HepG2 (cell line): ENCODE data around the gene RPL36AL. TPM values are rescaled to one million over a fixed set of nuclear protein-coding genes. Genes with fewer than 3 reads are reported as not detected.
A peak's percentile ranks its signal among the peaks of the same experiment; 100 is the strongest.

ENCODE experiments used
- ATAC-seq: fragments of 200-7000 bp; cut with Tn5 transposase; 3 replicates; pipeline ENCODE4 v1.9.1; 2020; ENCODE audit warnings: mild to moderate bottlenecking, moderate library complexity
- BruUV-seq: library from RNA; stranded (reverse); fragments of 400-500 nt; replicated peaks from 2 replicates; lab custom pipeline; 2021; lab: Mats Ljungman, UMichigan
- CTCF ChIA-PET: fragments of 300-600 bp; formaldehyde crosslinking; extraction: SDS; loops from one replicate; lab custom pipeline; 2021; ENCODE audit warnings: low total read pairs, inconsistent platforms, low intra/inter-chr PET ratio; lab: Yijun Ruan, JAX
- POLR2A ChIA-PET: fragments of 350-600 bp; sonication (Branson Sonifier 250); formaldehyde crosslinking; loops from one replicate; lab custom pipeline; 2020; ENCODE audit warnings: antibody characterized with exemption, inconsistent platforms; lab: Yijun Ruan, JAX
- DNase-seq: peaks from one replicate; pipeline ENCODE4 v3.0.0-alpha.2; 2015; ENCODE audit warnings: low spot score
- FAIRE-seq: peaks from 3 replicates; lab custom pipeline; 2011; peaks lifted over from hg19 to GRCh38; lab: Jason Lieb, UNC
- H2AFZ ChIP-seq: one replicate; pipeline ENCODE4 v1.6.1; 2011; ENCODE audit warnings: low read length, inconsistent platforms
- H3K27ac ChIP-seq: fragments of 300-600 bp; 3 replicates; pipeline ENCODE4 v1.8.0; 2011; ENCODE audit warnings: mixed run types, mild to moderate bottlenecking, mixed read lengths, low read length, inconsistent platforms; ENCODE audit not compliant: insufficient read depth; ENCODE audit errors: extremely low read length
- H3K27me3 ChIP-seq, 2 experiments: fragments of 200-600 bp in 1 of 2; 2 replicates in 1 of 2; 3 replicates in 1 of 2; pipeline versions ENCODE4 v1.6.0 to v1.8.0; 2011; ENCODE audit warnings: low read length in 2 of 2, mild to moderate bottlenecking in 2 of 2, moderate library complexity in 2 of 2, inconsistent platforms in 1 of 2; ENCODE audit not compliant: insufficient read depth in 2 of 2, control insufficient read depth in 1 of 2
- H3K36me3 ChIP-seq, 2 experiments: fragments of 200-600 bp in 1 of 2; replicated peaks in 1 of 2; 2 replicates in 1 of 2; 3 replicates in 1 of 2; pipeline versions ENCODE4 v1.5.1 to v1.8.0; 2011; ENCODE audit warnings: low read length in 2 of 2, inconsistent platforms in 1 of 2; ENCODE audit not compliant: insufficient read depth in 2 of 2, control insufficient read depth in 1 of 2
- H3K4me1 ChIP-seq: 2 replicates; pipeline ENCODE4 v1.5.1; 2012; ENCODE audit warnings: low read length, inconsistent platforms; ENCODE audit not compliant: insufficient read depth
- H3K4me2 ChIP-seq: 2 replicates; pipeline ENCODE4 v1.6.0; 2011; ENCODE audit warnings: low read depth, low read length, inconsistent platforms
- H3K4me3 ChIP-seq, 3 experiments: fragments of 200-600 bp in 1 of 3; sonication (generic), shearing (Covaris generic) in 1 of 3; replicated peaks in 1 of 3; 2 replicates each; pipeline ENCODE4 v1.5.1; 2011 to 2016; ENCODE audit warnings: low read length in 3 of 3, inconsistent platforms in 2 of 3, low read depth in 2 of 3, mild to moderate bottlenecking in 2 of 3, control low read depth in 1 of 3, mixed read lengths in 1 of 3; ENCODE audit not compliant: insufficient read depth in 1 of 3
- H3K79me2 ChIP-seq: one replicate; pipeline ENCODE4 v1.6.1; 2011; ENCODE audit warnings: low read length, inconsistent platforms; ENCODE audit not compliant: insufficient read depth
- H3K9ac ChIP-seq: 2 replicates; pipeline ENCODE4 v1.6.0; 2011; ENCODE audit warnings: mild to moderate bottlenecking, low read depth, low read length, inconsistent platforms; ENCODE audit not compliant: insufficient read depth
- H3K9me3 ChIP-seq: 2 replicates; pipeline ENCODE4 v1.5.1; 2012; ENCODE audit warnings: mild to moderate bottlenecking, low read length
- H4K20me1 ChIP-seq: 2 replicates; pipeline ENCODE4 v1.6.0; 2011; ENCODE audit warnings: inconsistent platforms, mild to moderate bottlenecking, low read length, moderate library complexity; ENCODE audit not compliant: insufficient read depth
- KLF13 ChIP-seq: sonication (generic); formaldehyde crosslinking; IDR thresholded peaks from 2 replicates; pipeline ENCODE4 v1.4.0; 2020; ENCODE audit warnings: mild to moderate bottlenecking, missing genetic modification reagents
- MTF2 ChIP-seq: sonication (generic); formaldehyde crosslinking; IDR thresholded peaks from 2 replicates; pipeline ENCODE4 v1.5.0; 2020; ENCODE audit warnings: missing genetic modification reagents, borderline replicate concordance
- POGK ChIP-seq: sonication (generic); formaldehyde crosslinking; conservative IDR thresholded peaks from 2 replicates; pipeline ENCODE4 v1.8.0; 2022; ENCODE audit warnings: mild to moderate bottlenecking, moderate library complexity, missing genetic modification reagents
- RERE ChIP-seq: IDR thresholded peaks from 2 replicates; pipeline ENCODE4 v1.6.1; 2016; ENCODE audit warnings: low read depth, missing genetic modification reagents, missing compliant biosample characterization
- YEATS4 ChIP-seq: sonication (generic); formaldehyde crosslinking; IDR thresholded peaks from 2 replicates; pipeline ENCODE4 v1.4.0; 2020; ENCODE audit warnings: missing genetic modification reagents, borderline replicate concordance
- ZFP1 ChIP-seq: IDR thresholded peaks from 2 replicates; pipeline ENCODE4 v1.6.1; 2016
- ZNF180 ChIP-seq: sonication (generic); formaldehyde crosslinking; IDR thresholded peaks from 2 replicates; pipeline ENCODE4 v1.4.0; 2020; ENCODE audit warnings: low read depth, missing genetic modification reagents, borderline replicate concordance
- ZNF687 ChIP-seq: sonication (generic); formaldehyde crosslinking; IDR thresholded peaks from 2 replicates; pipeline ENCODE4 v1.5.1; 2020; ENCODE audit warnings: mild to moderate bottlenecking, missing genetic modification reagents, moderate library complexity
- ZNF747 ChIP-seq: sonication (generic); formaldehyde crosslinking; IDR thresholded peaks from 2 replicates; pipeline ENCODE4 v1.8.1; 2023; ENCODE audit warnings: missing genetic modification reagents, mild to moderate bottlenecking, borderline replicate concordance
- WGBS: methylation state at CpG from one replicate; pipeline ENCODE4 v1.1.6; 2017; ENCODE audit warnings: low lambda C conversion rate; 5-methylcytosine and 5-hydroxymethylcytosine counted together
- in situ Hi-C: cut with HindIII; loops from 2 replicates; pipeline ENCODE4 v1.10.0; 2017; ENCODE audit warnings: low pct_unique_long_range_greater_than_20kb; ENCODE audit not compliant: extremely low pct_ligation_motif_present
- intact Hi-C: fragments of 100-400 bp; cut with micrococcal nuclease; formaldehyde crosslinking; loops from one replicate; pipeline ENCODE4 v1.10.0; 2022; ENCODE audit not compliant: unreplicated experiment
- polyA plus RNA-seq, 8 experiments: library from polyadenylated mRNA; depleted of rRNA in 3 of 8; stranded (reverse) in 7 of 8; unstranded in 1 of 8; fragments of >200 nt; fragmentation: Illumina TruSeq in 4 of 8; extraction: Trizol in 4 of 8; gene quantifications; 2 replicates each; pipeline versions ENCODE4 v1.2.1 to v1.2.3, GENCODE V29; 2011 to 2016; ENCODE audit warnings: low read depth in 4 of 8, missing spikeins in 1 of 8, mixed read lengths in 1 of 8; ENCODE audit not compliant: insufficient read depth in 1 of 8
- total RNA-seq, 5 experiments: library from RNA; depleted of rRNA; stranded (reverse); fragments of >200 nt; fragmentation: Illumina TruSeq; extraction: Trizol; gene quantifications; 2 replicates each; pipeline ENCODE4 v1.2.3, GENCODE V29; 2016; ENCODE audit warnings: low read depth in 1 of 5

RPL36AL gene
- total and polyA plus RNA-seq, 2 of the 13 experiments (the other 11 are each of a cell fraction or from before 2014, with no cell fraction given) = 90.0 to 294 TPM

GRCh38 chr14:49598485-49599300, 21.7 kb downstream of the RPL36AL start, which contains the start of gene LRR1 (continued):
- 0 out of 2 replicates have a peak, but pooled peaks have one; percentile 41 for TF ChIP-seq RERE

- intact Hi-C loops = loop anchor here (1.0 kb wide), 1 partner anchor 37 kb away; the partner anchor contains the start of gene DNAAF2
- Histone ChIP-seq H3K4me2 (peak overlapping the region; percentile 76), H3K27me3 (no peaks in the 10 kb centered on the region; a peak in 1 of 5 replicates), H4K20me1 (no peaks in the 10 kb centered on the region), H3K9ac (peak overlapping the region; percentile 94), H3K4me1 (peaks cover 45% of the 10 kb centered on the region), H3K9me3 (no peaks in the 10 kb centered on the region), H2AFZ (no peak overlapping the region), H3K27ac (peak overlapping the region; percentile 97), H3K79me2 (peaks cover 21% of the 10 kb centered on the region), H3K4me3 (peak overlapping the region; percentile 79 to 91 (median 83)), H3K36me3 (peaks cover 0 to 5% of the 10 kb centered on the region in 2 experiments; a peak in 4 of 5 replicates)
- no TSS peak for BruUV-seq
- no peak for DNase-seq
- FAIRE-seq = no peak
- in situ Hi-C loops = no loop called here
- 0% methylated on average over 12 of the region's 15 CpGs for WGBS
- ChIA-PET POLR2A (interaction anchor here (1.1 to 5.7 kb wide), 8 partner anchors 8 to 171 kb away, joined by 3 to 97 read pairs (median 6); partner anchors contain the start of genes MGAT2, RPL36AL and RPS29), CTCF (interaction anchor here (1.0 kb wide), 1 partner anchor 11 kb away, joined by 4 read pairs; no protein-coding TSS in a partner anchor)
- ATAC-seq = no peak; the same call in 1 of the 3 replicates
- TF ChIP-seq MTF2 (CRISPR knock-in tag) (no peak), ZNF747 (CRISPR knock-in tag) (0 out of 2 replicates have a peak, but pooled peaks have one; percentile 32), ZNF687 (no peak), ZNF180 (CRISPR knock-in tag) (no peak), YEATS4 (CRISPR knock-in tag) (no peak), ZFP1 (CRISPR knock-in tag) (0 out of 2 replicates have a peak, but pooled peaks have one; percentile 46), KLF13 (CRISPR knock-in tag) (0 out of 2 replicates have a peak, but pooled peaks have one; percentile 8), POGK (CRISPR knock-in tag) (no peak)
Measured at GRCh38 chr14:49598189-49598484, 22.3 kb downstream of the RPL36AL start.
